Vagina (tissue), 2 donors: ENCODE data around the gene GALNT16.

Experiments used
- CTCF ChIP-seq, 3 experiments: fragments of 450-650 bp in 2 of 3; fragments of 200-600 bp in 1 of 3; sonication (generic) in 1 of 3; IDR thresholded peaks; one replicate each; pipeline ENCODE4 v1.5.1; 2017 to 2019; ENCODE audit warnings: antibody characterized with exemption in 3 of 3, mild to moderate bottlenecking in 2 of 3, moderate library complexity in 2 of 3
- POLR2A ChIP-seq, 2 donors: fragments of 450-650 bp; IDR thresholded peaks; one replicate each; pipeline ENCODE4 v1.6.1; 2017; ENCODE audit warnings: antibody characterized with exemption in 2 of 2, mild to moderate bottlenecking in 2 of 2, moderate library complexity in 2 of 2

DNA sequence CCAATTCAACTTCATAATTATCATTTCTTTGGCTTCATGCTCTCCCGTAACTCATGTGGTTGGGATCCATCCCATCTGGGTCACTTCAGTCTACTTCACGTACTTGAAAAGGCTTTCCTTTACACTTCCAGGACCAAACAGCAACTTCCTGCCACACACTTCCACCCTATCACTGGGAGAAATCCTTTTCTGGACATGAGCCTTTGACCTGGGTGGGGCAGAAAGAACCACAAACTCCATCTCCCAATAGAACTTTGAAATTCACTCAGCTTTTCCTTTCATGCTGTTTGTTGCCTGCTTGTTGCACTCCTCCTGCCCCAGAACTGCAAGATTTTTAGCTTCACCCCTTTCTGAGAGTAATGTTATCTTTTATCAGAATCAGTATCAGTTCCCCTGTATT is 18.4 kb upstream of the GALNT16 start:
- TF ChIP-seq POLR2A (IDR thresholded peaks at IDR 0.05) (no peak), CTCF (IDR thresholded peaks at IDR 0.05) (no peak)
